ENCODE results near the gene PACC1. TPM values are rescaled to one million over a fixed set of nuclear protein-coding genes. Genes with fewer than 3 reads are reported as not detected.

The PACC1 gene
- total RNA-seq, 6 donors from 2014 or later = 3.7 to 10.5 (median 7.8) TPM

DNA sequence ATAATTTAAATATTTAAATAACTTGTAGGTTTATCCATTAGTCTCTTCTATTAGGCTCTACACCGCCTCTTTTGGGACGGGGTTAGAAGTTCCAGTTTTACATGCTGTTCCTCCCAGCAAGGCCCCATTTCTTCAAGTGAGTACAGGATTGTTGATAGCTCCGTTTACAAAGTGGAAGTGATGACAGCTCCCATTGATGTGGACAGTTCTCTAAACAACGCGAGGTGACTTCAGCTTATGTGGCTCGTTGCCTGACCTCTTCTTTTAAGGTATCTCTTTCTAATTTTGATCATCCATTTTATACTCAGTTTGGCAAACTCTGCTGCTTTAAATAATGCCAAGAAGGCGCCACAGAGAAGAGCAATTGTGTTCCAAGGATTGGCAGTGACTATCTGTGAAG, 49.7 kb downstream of the PACC1 start:
- Histone ChIP-seq H3K27ac (peak overlapping the region in 1 of 4 donors; percentile 2), H3K36me3 (peaks cover 0 to 63% (median 26%) of the 10 kb centered on the region in 4 donors)
- no peak for ATAC-seq (ENCODE audit: low FRiP score in 2 of 2)

DNA sequence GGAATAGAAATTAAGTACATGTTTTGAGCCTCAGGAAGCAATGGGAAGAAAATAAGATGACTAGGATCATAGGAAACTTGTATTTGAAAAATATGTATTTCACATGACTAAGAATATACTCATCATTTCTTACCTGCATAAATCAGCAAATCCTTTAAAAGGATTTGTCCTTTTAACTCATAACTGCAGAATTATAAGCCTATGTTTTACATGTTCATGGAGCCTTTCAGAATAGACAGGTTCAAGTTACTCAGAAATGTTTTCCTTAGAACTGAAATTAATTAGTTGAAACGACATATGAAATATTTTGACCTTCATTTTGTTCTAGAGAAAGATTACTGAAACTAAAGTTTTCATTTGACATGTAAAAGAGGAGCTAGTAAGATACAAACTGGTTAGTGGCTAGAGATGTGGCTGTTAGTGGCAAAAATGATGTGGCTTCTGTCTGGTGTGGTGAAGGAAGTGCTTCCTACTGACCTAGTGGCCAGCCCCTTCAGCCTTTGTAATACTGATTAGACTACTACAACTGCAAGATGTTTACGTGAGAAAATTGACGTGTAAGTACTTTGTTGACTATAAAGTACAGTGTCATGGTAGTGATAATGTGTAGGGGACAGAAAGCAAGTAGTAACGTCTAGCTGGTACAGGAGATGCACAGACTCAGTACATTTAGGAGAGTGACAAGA, 54.7 kb downstream of the PACC1 start:
- no peak for ATAC-seq (ENCODE audit: low FRiP score in 2 of 2)
- H3K4me1 ChIP-seq = no peaks in the 10 kb centered on the region
- H3K27ac ChIP-seq = no peak overlapping the region
- H3K27me3 ChIP-seq = no peaks in the 10 kb centered on the region
- DNase-seq = no peak
- no peaks in the 10 kb centered on the region for H3K9me3 ChIP-seq
- TF ChIP-seq EP300 (IDR thresholded peaks at IDR 0.05) (no peak), POLR2AphosphoS5 (IDR thresholded peaks at IDR 0.05) (no peak), POLR2A (IDR thresholded peaks at IDR 0.05) (no peak)
- TF ChIP-seq, protein P1, sequence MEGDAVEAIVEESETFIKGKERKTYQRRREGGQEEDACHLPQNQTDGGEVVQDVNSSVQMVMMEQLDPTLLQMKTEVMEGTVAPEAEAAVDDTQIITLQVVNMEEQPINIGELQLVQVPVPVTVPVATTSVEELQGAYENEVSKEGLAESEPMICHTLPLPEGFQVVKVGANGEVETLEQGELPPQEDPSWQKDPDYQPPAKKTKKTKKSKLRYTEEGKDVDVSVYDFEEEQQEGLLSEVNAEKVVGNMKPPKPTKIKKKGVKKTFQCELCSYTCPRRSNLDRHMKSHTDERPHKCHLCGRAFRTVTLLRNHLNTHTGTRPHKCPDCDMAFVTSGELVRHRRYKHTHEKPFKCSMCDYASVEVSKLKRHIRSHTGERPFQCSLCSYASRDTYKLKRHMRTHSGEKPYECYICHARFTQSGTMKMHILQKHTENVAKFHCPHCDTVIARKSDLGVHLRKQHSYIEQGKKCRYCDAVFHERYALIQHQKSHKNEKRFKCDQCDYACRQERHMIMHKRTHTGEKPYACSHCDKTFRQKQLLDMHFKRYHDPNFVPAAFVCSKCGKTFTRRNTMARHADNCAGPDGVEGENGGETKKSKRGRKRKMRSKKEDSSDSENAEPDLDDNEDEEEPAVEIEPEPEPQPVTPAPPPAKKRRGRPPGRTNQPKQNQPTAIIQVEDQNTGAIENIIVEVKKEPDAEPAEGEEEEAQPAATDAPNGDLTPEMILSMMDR (IDR thresholded peaks at IDR 0.05) = no peak
- H3K4me3 ChIP-seq = no peak overlapping the region
- H3K36me3 ChIP-seq = peaks cover 23 to 91% (median 54%) of the 10 kb centered on the region in 4 donors
- WGBS, 2 donors = 79 to 82% methylated on average over 4 of the region's 4 CpGs

More for the DNA sequence above, 49.7 kb downstream of the PACC1 start:
- no peaks in the 10 kb centered on the region for H3K9me3 ChIP-seq
- DNase-seq = no peak
- 58 to 67% methylated on average over 7 of the region's 7 CpGs for WGBS, 2 donors
- TF ChIP-seq POLR2A (IDR thresholded peaks at IDR 0.05) = no peak
- TF ChIP-seq, protein P1 (IDR thresholded peaks at IDR 0.05) = no peak
- TF ChIP-seq EP300 (IDR thresholded peaks at IDR 0.05) = no peak
- TF ChIP-seq POLR2AphosphoS5 (IDR thresholded peaks at IDR 0.05) = no peak
- H3K27me3 ChIP-seq = no peaks in the 10 kb centered on the region
- no peaks in the 10 kb centered on the region for H3K4me1 ChIP-seq
- H3K4me3 ChIP-seq = no peak overlapping the region

DNA sequence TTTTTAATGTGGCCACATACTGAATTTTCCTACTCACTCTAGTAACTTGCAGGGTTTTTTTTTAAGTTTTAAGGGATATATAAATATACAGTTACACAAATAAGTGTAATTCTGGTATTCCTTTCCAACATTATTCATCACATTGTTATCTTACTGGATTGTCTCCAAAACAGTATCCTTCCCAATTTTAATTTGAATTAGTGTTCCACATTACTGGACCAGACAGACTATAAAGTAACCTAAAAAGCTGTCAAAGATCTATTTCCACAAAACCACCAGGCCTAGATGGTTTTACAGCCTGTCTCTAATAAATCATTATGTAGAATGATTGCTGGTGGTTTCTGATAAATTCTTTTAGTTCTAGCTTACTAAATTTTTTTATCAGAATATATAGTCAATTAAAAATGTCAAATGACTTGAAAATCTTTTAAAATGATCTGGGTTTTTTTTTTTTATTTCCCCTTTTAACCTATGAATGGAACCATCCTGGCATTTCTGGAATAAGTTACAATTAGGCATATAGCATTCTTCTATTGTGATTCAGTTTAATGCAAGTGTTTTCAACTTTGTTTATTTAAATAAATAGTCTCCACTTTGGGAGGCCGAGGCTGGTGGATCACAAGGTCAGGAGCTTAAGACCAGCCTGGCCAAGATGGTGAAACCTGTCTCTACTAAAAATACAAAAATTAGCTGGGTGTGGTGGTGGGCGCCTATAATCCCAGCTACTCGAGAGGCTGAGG, 59.3 kb downstream of the PACC1 start:
- peaks cover 23 to 87% (median 54%) of the 10 kb centered on the region in 4 donors for H3K36me3 ChIP-seq
- no peaks in the 10 kb centered on the region for H3K9me3 ChIP-seq
- no peak for ATAC-seq (ENCODE audit: low FRiP score in 2 of 2)
- no peak overlapping the region for H3K4me3 ChIP-seq
- no peak for DNase-seq
- no peaks in the 10 kb centered on the region for H3K27me3 ChIP-seq
- no peak for TF ChIP-seq EP300 (IDR thresholded peaks at IDR 0.05)
- TF ChIP-seq POLR2AphosphoS5 (IDR thresholded peaks at IDR 0.05) = no peak
- TF ChIP-seq, protein P1 (IDR thresholded peaks at IDR 0.05) = no peak
- no peak for TF ChIP-seq POLR2A (IDR thresholded peaks at IDR 0.05)
- no peaks in the 10 kb centered on the region for H3K4me1 ChIP-seq
- no peak overlapping the region for H3K27ac ChIP-seq
- 91 to 96% methylated on average over 3 of the region's 3 CpGs for WGBS, 2 donors

DNA sequence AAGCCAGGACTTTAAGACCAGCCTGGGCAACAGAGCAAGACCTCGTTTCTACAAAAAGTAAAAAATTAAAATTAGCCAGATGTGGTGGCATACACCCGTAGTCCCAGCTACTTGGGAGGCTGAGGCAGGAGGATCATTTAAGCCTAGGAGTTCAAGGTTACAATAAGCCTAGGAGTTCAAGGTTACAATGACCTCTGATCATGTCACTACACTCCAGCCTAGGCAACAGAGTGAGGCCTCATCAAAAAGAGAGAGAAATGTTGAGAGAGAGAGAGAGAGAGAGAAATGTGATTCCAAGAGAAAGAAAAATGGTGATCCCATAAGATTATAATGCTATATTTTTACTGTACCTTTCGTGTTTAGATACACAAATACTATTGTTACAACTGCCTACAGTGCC, 60.2 kb downstream of the PACC1 start:
- Histone ChIP-seq H3K36me3 (peaks cover 20 to 83% (median 45%) of the 10 kb centered on the region in 4 donors), H3K27me3 (no peaks in the 10 kb centered on the region), H3K27ac (no peak overlapping the region), H3K4me1 (no peaks in the 10 kb centered on the region), H3K9me3 (no peaks in the 10 kb centered on the region), H3K4me3 (no peak overlapping the region)
- WGBS, 2 donors = 94 to 97% methylated on average over 3 of the region's 3 CpGs
- TF ChIP-seq EP300 (IDR thresholded peaks at IDR 0.05) = no peak
- TF ChIP-seq POLR2A (IDR thresholded peaks at IDR 0.05) = no peak
- TF ChIP-seq, protein P1 (IDR thresholded peaks at IDR 0.05) = no peak
- TF ChIP-seq POLR2AphosphoS5 (IDR thresholded peaks at IDR 0.05) = no peak
- ATAC-seq (ENCODE audit: low FRiP score in 2 of 2) = no peak
- no peak for DNase-seq

Data from upper lobe of left lung (tissue), 6 donors.